Large intestine (tissue), 3 donors: ENCODE results near the gene PRXL2B. TPM values are rescaled to one million over a fixed set of nuclear protein-coding genes. Genes with fewer than 3 reads are reported as not detected.
"Not testable (repeated sequence)": the region's sequence is repeated elsewhere in the genome, so short reads cannot be mapped to it uniquely, and the experiment has no call there.

ENCODE experiments used
- DNase-seq, 2 donors: peaks; one replicate each; pipeline versions ENCODE4 v3.0.0 to v3.0.0-alpha.2; 2013
- H3K27ac ChIP-seq: one replicate; pipeline ENCODE4 v1.5.1; 2013; ENCODE audit warnings: low read length
- H3K27me3 ChIP-seq: 2 replicates; pipeline ENCODE4 v1.6.1; 2013; ENCODE audit warnings: low read length; ENCODE audit not compliant: control insufficient read depth, insufficient read depth
- H3K36me3 ChIP-seq: 2 replicates; pipeline ENCODE4 v1.6.1; 2013; ENCODE audit warnings: low read length; ENCODE audit not compliant: control insufficient read depth, insufficient read depth
- H3K4me1 ChIP-seq: one replicate; pipeline ENCODE4 v1.6.1; 2013; ENCODE audit warnings: low read length; ENCODE audit not compliant: control insufficient read depth, insufficient read depth
- H3K4me3 ChIP-seq: one replicate; pipeline ENCODE4 v1.5.1; 2013; ENCODE audit warnings: low read length
- H3K9me3 ChIP-seq: one replicate; pipeline ENCODE4 v1.6.1; 2013; ENCODE audit warnings: mild to moderate bottlenecking, low read depth, low read length, moderate library complexity; ENCODE audit not compliant: control insufficient read depth
- WGBS: methylation state at CpG from one replicate; pipeline ENCODE4 v1.1.5; 2013; ENCODE audit warnings: low lambda C conversion rate; ENCODE audit not compliant: insufficient coverage; 5-methylcytosine and 5-hydroxymethylcytosine counted together
- polyA plus RNA-seq: library from polyadenylated mRNA; unstranded; fragments of 120-200 nt; gene quantifications from one replicate; pipeline ENCODE4 v1.2.1, GENCODE V29; 2013

The PRXL2B gene
- polyA plus RNA-seq, 1 donor, result 120 TPM

GRCh38 chr1:2624735-2625300 lies 38.2 kb downstream of the PRXL2B start:
- Histone ChIP-seq H3K36me3 (no peaks in the 10 kb centered on the region), H3K27ac (no peak overlapping the region), H3K27me3 (peaks cover 33% of the 10 kb centered on the region), H3K9me3 (peaks cover 3% of the 10 kb centered on the region), H3K4me3 (no peak overlapping the region), H3K4me1 (peaks cover 11% of the 10 kb centered on the region)
- 100% methylated on average over 1 of the region's 13 CpGs for WGBS
- no peak for DNase-seq

- H3K27me3 ChIP-seq, result peaks cover 35% of the 10 kb centered on the region
- peaks cover 16% of the 10 kb centered on the region for H3K4me1 ChIP-seq
- H3K36me3 ChIP-seq, result no peaks in the 10 kb centered on the region
- H3K4me3 ChIP-seq, result no peak overlapping the region
- no peak for DNase-seq
- no peak overlapping the region for H3K27ac ChIP-seq
- peaks cover 3% of the 10 kb centered on the region for H3K9me3 ChIP-seq
- no CpG with 5 or more reads among the region's 10 CpGs for WGBS
Measured at GRCh38 chr1:2625311-2625710, 38.7 kb downstream of the PRXL2B start.

GRCh38 chr1:2625748-2626147 lies 39.2 kb downstream of the PRXL2B start:
- H3K4me1 ChIP-seq, result peaks cover 20% of the 10 kb centered on the region
- not testable (repeated sequence) for H3K4me3 ChIP-seq, H3K36me3 ChIP-seq, H3K9me3 ChIP-seq, DNase-seq, H3K27ac ChIP-seq
- no CpG with 5 or more reads among the region's 7 CpGs for WGBS
- peaks cover 35% of the 10 kb centered on the region for H3K27me3 ChIP-seq

- H3K27me3 ChIP-seq, result peaks cover 35% of the 10 kb centered on the region
- H3K27ac ChIP-seq, result no peak overlapping the region
- peaks cover 3% of the 10 kb centered on the region for H3K9me3 ChIP-seq
- H3K4me1 ChIP-seq, result peaks cover 40% of the 10 kb centered on the region
- no CpG with 5 or more reads among the region's 6 CpGs for WGBS
- no peaks in the 10 kb centered on the region for H3K36me3 ChIP-seq
- DNase-seq, result no peak
- H3K4me3 ChIP-seq, result no peak overlapping the region
Measured at GRCh38 chr1:2627746-2628145, 41.2 kb downstream of the PRXL2B start.

GRCh38 chr1:2628191-2628932 lies 41.8 kb downstream of the PRXL2B start:
- H3K27ac ChIP-seq, result no peak overlapping the region
- peak overlapping the region; percentile 28 for H3K4me3 ChIP-seq
- peaks cover 46% of the 10 kb centered on the region for H3K4me1 ChIP-seq
- peaks cover 35% of the 10 kb centered on the region for H3K27me3 ChIP-seq
- DNase-seq, result peak in 1 of 2 donors; percentile 59
- H3K36me3 ChIP-seq, result no peaks in the 10 kb centered on the region
- WGBS, result no CpG with 5 or more reads among the region's 46 CpGs
- peaks cover 3% of the 10 kb centered on the region for H3K9me3 ChIP-seq

- peak in 1 of 2 donors; percentile 58 for DNase-seq
- no peaks in the 10 kb centered on the region for H3K36me3 ChIP-seq
- WGBS, result no CpG with 5 or more reads among the region's 64 CpGs
- peak overlapping the region; percentile 28 for H3K4me3 ChIP-seq
- H3K27ac ChIP-seq, result no peak overlapping the region
- H3K4me1 ChIP-seq, result peaks cover 52% of the 10 kb centered on the region
- peaks cover 3% of the 10 kb centered on the region for H3K9me3 ChIP-seq
- H3K27me3 ChIP-seq, result peaks cover 35% of the 10 kb centered on the region
Measured at GRCh38 chr1:2628933-2629626, 42.5 kb downstream of the PRXL2B start.

- Histone ChIP-seq H3K36me3 (no peaks in the 10 kb centered on the region), H3K27ac (no peak overlapping the region), H3K4me3 (no peak overlapping the region), H3K27me3 (peaks cover 35% of the 10 kb centered on the region), H3K9me3 (peaks cover 3% of the 10 kb centered on the region), H3K4me1 (peaks cover 52% of the 10 kb centered on the region)
- no CpG with 5 or more reads among the region's 23 CpGs for WGBS
- no peak for DNase-seq
Measured at GRCh38 chr1:2629627-2630497, 43.3 kb downstream of the PRXL2B start.

GRCh38 chr1:2630498-2631135 lies 44.0 kb downstream of the PRXL2B start:
- no CpG with 5 or more reads among the region's 35 CpGs for WGBS
- Histone ChIP-seq H3K4me1 (peaks cover 52% of the 10 kb centered on the region), H3K27ac (peak overlapping the region; percentile 83)

GRCh38 chr1:2631136-2632050 lies 44.8 kb downstream of the PRXL2B start:
- no peaks in the 10 kb centered on the region for H3K36me3 ChIP-seq
- peak; percentile 89 to 96 for DNase-seq
- H3K9me3 ChIP-seq, result peaks cover 6% of the 10 kb centered on the region
- peaks cover 52% of the 10 kb centered on the region for H3K4me1 ChIP-seq
- 0% methylated on average over 3 of the region's 24 CpGs for WGBS
- peaks cover 30% of the 10 kb centered on the region for H3K27me3 ChIP-seq
- peak overlapping the region; percentile 83 for H3K27ac ChIP-seq
- H3K4me3 ChIP-seq, result no peak overlapping the region

More at GRCh38 chr1:2630498-2631135, 44.0 kb downstream of the PRXL2B start:
- no peaks in the 10 kb centered on the region for H3K36me3 ChIP-seq
- peaks cover 35% of the 10 kb centered on the region for H3K27me3 ChIP-seq
- H3K4me3 ChIP-seq, result no peak overlapping the region
- no peak for DNase-seq
- H3K9me3 ChIP-seq, result peaks cover 3% of the 10 kb centered on the region
